Spinal cord (tissue), 10 donors: Measurements from ENCODE around the gene ZFP62. TPM values are rescaled to one million over a fixed set of nuclear protein-coding genes. Genes with fewer than 3 reads are reported as not detected.

ENCODE experiments used
- DNase-seq, 6 donors: peaks; one replicate each; pipeline versions ENCODE4 v3.0.0 to v3.0.0-alpha.2; 2013 to 2015; ENCODE audit warnings: low spot score in 6 of 6, low read depth in 4 of 6
- H3K27ac ChIP-seq: one replicate; pipeline ENCODE4 v1.5.1; 2013; ENCODE audit warnings: low read depth, low read length, control low read depth
- H3K27me3 ChIP-seq: one replicate; pipeline ENCODE4 v1.6.1; 2013; ENCODE audit warnings: low read length; ENCODE audit not compliant: control insufficient read depth, insufficient read depth
- H3K36me3 ChIP-seq: one replicate; pipeline ENCODE4 v1.6.1; 2013; ENCODE audit warnings: low read length; ENCODE audit not compliant: control insufficient read depth, insufficient read depth
- H3K4me1 ChIP-seq: one replicate; pipeline ENCODE4 v1.6.1; 2013; ENCODE audit warnings: low read length; ENCODE audit not compliant: control insufficient read depth, insufficient read depth
- H3K4me3 ChIP-seq: one replicate; pipeline ENCODE4 v1.5.1; 2013; ENCODE audit warnings: low read depth, low read length, control low read depth
- H3K9me3 ChIP-seq: one replicate; pipeline ENCODE4 v1.6.1; 2013; ENCODE audit warnings: low read length; ENCODE audit not compliant: control insufficient read depth, insufficient read depth
- WGBS: methylation state at CpG from one replicate; pipeline ENCODE4 v1.1.5; 2013; ENCODE audit warnings: missing lambda C conversion rate; ENCODE audit not compliant: insufficient coverage; 5-methylcytosine and 5-hydroxymethylcytosine counted together
- long read RNA-seq, 4 donors: transcript quantifications; one replicate each; lab custom pipeline, GENCODE V29; 2026
- polyA plus RNA-seq, 2 donors: library from polyadenylated mRNA; unstranded; fragments of 120-200 nt; gene quantifications; one replicate each; pipeline ENCODE4 v1.2.1, GENCODE V29; 2013; ENCODE audit not compliant: insufficient read length in 2 of 2
- total RNA-seq, 2 donors: library from RNA; depleted of rRNA in 1 of 2; stranded (reverse); fragments of 120-200 nt in 1 of 2; fragments of >200 nt in 1 of 2; gene quantifications; one replicate each; pipeline versions ENCODE4 v1.2.3 to v1.2.4, GENCODE V29; 2013 to 2014
- donor health status: healthy.

The ZFP62 gene
- total RNA-seq, result 10 to 100 TPM; 34.1 to 46.2 TPM
- polyA plus RNA-seq, result 10 to 100 TPM; 35.7 to 41.8 TPM
- long read RNA-seq, donor 1, transcript ZFP62-202 (2 exons, 749 nt), result major isoform, 8 of 11 reads
- long read RNA-seq, donor 1, partial matches to known transcripts, result 0 of 11 reads
- long read RNA-seq, donor 1, other reads (novel, unspliced or antisense), result 0 of 11 reads
- long read RNA-seq, donor 2, partial matches to known transcripts, result 0 of 2 reads
- long read RNA-seq, donor 2, other reads (novel, unspliced or antisense), result 0 of 2 reads
- long read RNA-seq, donor 3, partial matches to known transcripts, result 0 of 6 reads
- long read RNA-seq, donor 3, other reads (novel, unspliced or antisense), result 0 of 6 reads
- long read RNA-seq, donor 4, full-length matches to known transcripts, result 23 of 23 reads
- long read RNA-seq, donor 4, partial matches to known transcripts, result 0 of 23 reads
- long read RNA-seq, donor 4, other reads (novel, unspliced or antisense), result 0 of 23 reads

- Histone ChIP-seq H3K27ac (peak within 1 kb of the TSS; percentile 79), H3K4me3 (peak within 1 kb of the TSS; percentile 89), H3K27me3 (no peaks in the 10 kb centered on the region), H3K4me1 (peaks cover 3% of the 10 kb centered on the region), H3K36me3 (peaks cover 3% of the 10 kb centered on the region), H3K9me3 (no peaks in the 10 kb centered on the region)
- WGBS, result under 1% methylated on average over 75 of the region's 84 CpGs
- DNase-seq, result peak; percentile 67 to 97 (median 82)
Measured at GRCh38 chr5:180860887-180861822, at the start of gene ZFP62. Gene ZFP62 (minus strand): TSS chr5:180861276. CDS start chr5:180861219, 57 bp downstream.

GRCh38 chr5:180910735-180911134 lies 49.7 kb upstream of the ZFP62 start:
- 90% methylated on average over 4 of the region's 5 CpGs for WGBS
- H3K4me3 ChIP-seq, result no peak overlapping the region
- H3K27ac ChIP-seq, result no peak overlapping the region
- no peaks in the 10 kb centered on the region for H3K27me3 ChIP-seq
- no peaks in the 10 kb centered on the region for H3K9me3 ChIP-seq
- H3K36me3 ChIP-seq, result no peaks in the 10 kb centered on the region
- no peak for DNase-seq
- H3K4me1 ChIP-seq, result no peaks in the 10 kb centered on the region

DNA sequence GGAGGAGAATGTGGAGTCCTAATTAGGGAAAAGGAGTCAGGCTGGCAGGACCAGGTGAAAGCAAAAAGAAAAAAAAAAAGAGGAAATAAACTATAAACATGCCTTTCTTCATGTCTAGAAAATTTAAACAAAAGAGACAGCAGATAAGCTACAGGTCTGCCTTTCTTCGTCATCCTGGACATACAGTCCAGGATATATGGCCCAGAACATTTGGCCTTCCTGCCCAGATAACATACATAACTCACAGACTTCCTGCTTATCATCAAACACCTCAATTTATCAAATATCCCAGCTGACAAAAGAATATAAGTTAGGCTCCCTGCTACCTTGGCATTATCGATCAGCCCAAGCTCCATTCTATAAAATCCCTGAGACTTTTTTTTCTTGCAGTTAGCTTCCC lies 49.1 kb upstream of the ZFP62 start:
- no peaks in the 10 kb centered on the region for H3K36me3 ChIP-seq
- H3K4me1 ChIP-seq, result no peaks in the 10 kb centered on the region
- 83% methylated on average over 2 of the region's 2 CpGs for whole genome bisulfite sequencing
- H3K9me3 ChIP-seq, result no peaks in the 10 kb centered on the region
- no peak overlapping the region for H3K4me3 ChIP-seq
- no peaks in the 10 kb centered on the region for H3K27me3 ChIP-seq
- H3K27ac ChIP-seq, result no peak overlapping the region
- no peak for DNase-seq

GRCh38 chr5:180909782-180910181 lies 48.7 kb upstream of the ZFP62 start:
- no peak overlapping the region for H3K4me3 ChIP-seq
- no peaks in the 10 kb centered on the region for H3K27me3 ChIP-seq
- no peaks in the 10 kb centered on the region for H3K36me3 ChIP-seq
- H3K9me3 ChIP-seq, result no peaks in the 10 kb centered on the region
- DNase-seq, result no peak
- no CpG with 5 or more reads among the region's 5 CpGs for WGBS
- H3K4me1 ChIP-seq, result no peaks in the 10 kb centered on the region
- H3K27ac ChIP-seq, result no peak overlapping the region

GRCh38 chr5:180908998-180909731 lies 48.1 kb upstream of the ZFP62 start:
- H3K36me3 ChIP-seq, result no peaks in the 10 kb centered on the region
- H3K27me3 ChIP-seq, result no peaks in the 10 kb centered on the region
- DNase-seq, result no peak
- no peak overlapping the region for H3K27ac ChIP-seq
- H3K4me3 ChIP-seq, result no peak overlapping the region
- no peaks in the 10 kb centered on the region for H3K4me1 ChIP-seq
- 60% methylated on average over 2 of the region's 9 CpGs for WGBS
- no peaks in the 10 kb centered on the region for H3K9me3 ChIP-seq

- 96% methylated on average over 9 of the region's 9 CpGs for WGBS
- no peaks in the 10 kb centered on the region for H3K36me3 ChIP-seq
- no peak for DNase-seq
Measured at GRCh38 chr5:180908400-180908799, 47.3 kb upstream of the ZFP62 start.

DNA sequence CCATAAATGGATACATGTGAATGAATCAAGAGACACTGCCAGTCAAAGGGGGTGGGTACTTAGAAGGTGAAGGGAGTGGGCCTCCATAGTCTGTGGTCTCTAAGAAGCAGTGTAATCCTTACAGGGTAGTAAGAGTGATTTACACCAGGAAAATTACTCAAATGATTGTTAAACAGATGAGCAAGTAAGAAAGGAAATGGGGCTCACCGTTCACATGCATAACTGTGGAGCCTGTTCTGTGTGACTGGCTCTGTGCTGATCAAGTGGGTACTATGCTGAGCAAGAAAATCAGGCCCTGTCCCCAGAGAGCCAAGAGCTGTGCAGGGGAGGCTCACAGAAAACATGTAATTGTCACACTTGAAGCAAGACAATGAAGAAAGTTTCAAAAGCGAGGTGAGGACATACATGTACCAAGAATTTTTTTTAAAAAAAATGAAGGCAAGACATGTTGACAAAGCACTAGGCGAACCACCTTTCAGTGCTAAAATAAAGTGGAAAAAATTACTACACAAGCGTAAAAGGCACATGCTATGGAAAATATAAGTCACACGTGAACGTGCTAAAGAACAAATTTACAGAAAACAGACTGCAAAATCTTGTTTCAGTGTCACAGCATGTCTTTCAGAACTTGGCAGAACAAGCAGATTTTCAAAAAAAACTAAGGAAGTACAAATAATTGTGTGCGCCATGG lies 40.4 kb upstream of the ZFP62 start:
- DNase-seq, result no peak
- no peak overlapping the region for H3K4me3 ChIP-seq
- no peaks in the 10 kb centered on the region for H3K36me3 ChIP-seq
- no peaks in the 10 kb centered on the region for H3K4me1 ChIP-seq
- WGBS, result 92% methylated on average over 3 of the region's 7 CpGs
- H3K27me3 ChIP-seq, result no peaks in the 10 kb centered on the region
- H3K27ac ChIP-seq, result no peak overlapping the region
- peaks cover 2% of the 10 kb centered on the region for H3K9me3 ChIP-seq

More at GRCh38 chr5:180908400-180908799, 47.3 kb upstream of the ZFP62 start:
- no peak overlapping the region for H3K27ac ChIP-seq
- H3K9me3 ChIP-seq, result no peaks in the 10 kb centered on the region
- no peaks in the 10 kb centered on the region for H3K4me1 ChIP-seq
- H3K27me3 ChIP-seq, result no peaks in the 10 kb centered on the region
- no peak overlapping the region for H3K4me3 ChIP-seq

DNA sequence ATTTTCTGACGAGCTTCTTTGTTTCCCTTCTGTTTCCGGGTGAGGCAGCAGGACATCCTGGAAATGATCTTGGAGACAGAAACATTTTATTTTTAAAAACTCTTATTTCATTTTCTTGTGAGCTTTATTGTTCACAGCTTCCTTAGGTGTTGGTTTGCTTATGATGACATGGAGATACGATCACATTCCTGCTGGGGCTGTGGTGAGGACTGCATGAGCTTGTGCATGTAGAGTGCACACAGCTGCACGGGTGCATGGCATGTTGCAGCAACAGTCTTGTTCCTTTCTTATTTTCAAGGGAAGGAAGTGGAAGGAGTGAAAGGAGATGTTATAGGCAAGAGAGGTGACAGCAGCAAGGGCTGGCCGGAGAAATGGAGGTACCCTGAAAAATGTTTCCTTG lies 39.1 kb upstream of the ZFP62 start:
- H3K9me3 ChIP-seq, result peaks cover 2% of the 10 kb centered on the region
- H3K4me1 ChIP-seq, result no peaks in the 10 kb centered on the region
- no peak for DNase-seq
- H3K27me3 ChIP-seq, result no peaks in the 10 kb centered on the region
- H3K36me3 ChIP-seq, result no peaks in the 10 kb centered on the region
- 85% methylated on average over 3 of the region's 5 CpGs for WGBS
- H3K4me3 ChIP-seq, result no peak overlapping the region
- no peak overlapping the region for H3K27ac ChIP-seq
